K562 (cell line): ENCODE data around the gene GRIN1.
"Not testable (repeated sequence)": the region's sequence is repeated elsewhere in the genome, so short reads cannot be mapped to it uniquely, and the experiment has no call there.

Experiments
- CTCF ChIP-seq, 3 experiments: IDR thresholded peaks in 2 of 3; conservative IDR thresholded peaks in 1 of 3; 2 replicates each; pipeline ENCODE4 v1.5.1; 2011 to 2012; ENCODE audit warnings: low read length in 3 of 3, mild to moderate bottlenecking in 3 of 3, control low read depth in 2 of 3, improper control_type of control experiment in 1 of 3, inconsistent platforms in 1 of 3, low read depth in 1 of 3, mixed read lengths in 1 of 3, moderate library complexity in 1 of 3; ENCODE audit not compliant: insufficient read depth in 2 of 3
- DDX20 ChIP-seq: fragments of 450-650 bp; IDR thresholded peaks from 2 replicates; pipeline ENCODE4 v1.6.1; 2016; ENCODE audit warnings: missing genetic modification characterization, low read depth, mild to moderate bottlenecking, missing compliant biosample characterization, moderate library complexity
- E2F3 ChIP-seq: fragments of 250-450 bp; sonication (Bioruptor Pico); IDR thresholded peaks from 2 replicates; pipeline ENCODE4 v1.4.0; 2020; ENCODE audit warnings: mild to moderate bottlenecking
- ELF4 ChIP-seq: fragments of 450-650 bp; formaldehyde crosslinking; IDR thresholded peaks from 2 replicates; pipeline ENCODE4 v1.4.0; 2022; ENCODE audit warnings: missing genetic modification characterization
- KLF6 ChIP-seq: fragments of 250-450 bp; sonication (Bioruptor Pico); IDR thresholded peaks from 2 replicates; pipeline ENCODE4 v1.4.0; 2020; ENCODE audit warnings: mild to moderate bottlenecking, moderate library complexity, borderline replicate concordance
- MTF1 ChIP-seq: fragments of 250-450 bp; sonication (Bioruptor Pico); IDR thresholded peaks from 2 replicates; pipeline ENCODE4 v1.9.0; 2021; ENCODE audit warnings: moderate library complexity, mild to moderate bottlenecking, inconsistent platforms, borderline replicate concordance
- NR0B1 ChIP-seq: fragments of 450-650 bp; IDR thresholded peaks from one replicate; pipeline ENCODE4 v1.6.1; 2018; ENCODE audit warnings: mild to moderate bottlenecking, moderate library complexity; ENCODE audit not compliant: partially characterized antibody
- SIN3A ChIP-seq, 2 experiments: fragments of 150-350 bp in 1 of 2; IDR thresholded peaks; 2 replicates each; pipeline ENCODE4 v1.6.1; 2011 to 2016; ENCODE audit warnings: borderline replicate concordance in 2 of 2, low read depth in 2 of 2, low read length in 2 of 2, mild to moderate bottlenecking in 2 of 2, moderate library complexity in 2 of 2; ENCODE audit not compliant: control insufficient read depth in 1 of 2
- USF2 ChIP-seq: sonication (generic); formaldehyde crosslinking; IDR thresholded peaks from 2 replicates; pipeline ENCODE4 v1.5.0; 2020; ENCODE audit warnings: missing genetic modification reagents
- ZHX1 ChIP-seq: fragments of 150-350 bp; conservative IDR thresholded peaks from 2 replicates; pipeline ENCODE4 v1.6.1; 2014; ENCODE audit warnings: low read length
- TF ChIP-seq, protein P1 (sequence below): sonication (generic); formaldehyde crosslinking; IDR thresholded peaks from 2 replicates; pipeline ENCODE4 v1.8.0; 2023; ENCODE audit warnings: missing genetic modification reagents, mild to moderate bottlenecking, borderline replicate concordance

- not testable (repeated sequence) for TF ChIP-seq DDX20; USF2 (CRISPR knock-in tag); NR0B1; SIN3A (IDR thresholded peaks at IDR 0.05; ENCODE audit: borderline replicate concordance in 2 of 2, control insufficient read depth in 1 of 2, low read depth in 2 of 2, low read length in 2 of 2); ELF4 (CRISPR knock-in tag); CTCF (IDR thresholded peaks at IDR 0.05 in 2 of 3, conservative IDR thresholded peaks at IDR 0.05 in 1 of 3; ENCODE audit: insufficient read depth in 2 of 3, low read depth in 1 of 3, low read length in 3 of 3); ZHX1; E2F3 (CRISPR knock-in tag); KLF6; MTF1 (CRISPR knock-in tag)
- TF ChIP-seq, protein P1, sequence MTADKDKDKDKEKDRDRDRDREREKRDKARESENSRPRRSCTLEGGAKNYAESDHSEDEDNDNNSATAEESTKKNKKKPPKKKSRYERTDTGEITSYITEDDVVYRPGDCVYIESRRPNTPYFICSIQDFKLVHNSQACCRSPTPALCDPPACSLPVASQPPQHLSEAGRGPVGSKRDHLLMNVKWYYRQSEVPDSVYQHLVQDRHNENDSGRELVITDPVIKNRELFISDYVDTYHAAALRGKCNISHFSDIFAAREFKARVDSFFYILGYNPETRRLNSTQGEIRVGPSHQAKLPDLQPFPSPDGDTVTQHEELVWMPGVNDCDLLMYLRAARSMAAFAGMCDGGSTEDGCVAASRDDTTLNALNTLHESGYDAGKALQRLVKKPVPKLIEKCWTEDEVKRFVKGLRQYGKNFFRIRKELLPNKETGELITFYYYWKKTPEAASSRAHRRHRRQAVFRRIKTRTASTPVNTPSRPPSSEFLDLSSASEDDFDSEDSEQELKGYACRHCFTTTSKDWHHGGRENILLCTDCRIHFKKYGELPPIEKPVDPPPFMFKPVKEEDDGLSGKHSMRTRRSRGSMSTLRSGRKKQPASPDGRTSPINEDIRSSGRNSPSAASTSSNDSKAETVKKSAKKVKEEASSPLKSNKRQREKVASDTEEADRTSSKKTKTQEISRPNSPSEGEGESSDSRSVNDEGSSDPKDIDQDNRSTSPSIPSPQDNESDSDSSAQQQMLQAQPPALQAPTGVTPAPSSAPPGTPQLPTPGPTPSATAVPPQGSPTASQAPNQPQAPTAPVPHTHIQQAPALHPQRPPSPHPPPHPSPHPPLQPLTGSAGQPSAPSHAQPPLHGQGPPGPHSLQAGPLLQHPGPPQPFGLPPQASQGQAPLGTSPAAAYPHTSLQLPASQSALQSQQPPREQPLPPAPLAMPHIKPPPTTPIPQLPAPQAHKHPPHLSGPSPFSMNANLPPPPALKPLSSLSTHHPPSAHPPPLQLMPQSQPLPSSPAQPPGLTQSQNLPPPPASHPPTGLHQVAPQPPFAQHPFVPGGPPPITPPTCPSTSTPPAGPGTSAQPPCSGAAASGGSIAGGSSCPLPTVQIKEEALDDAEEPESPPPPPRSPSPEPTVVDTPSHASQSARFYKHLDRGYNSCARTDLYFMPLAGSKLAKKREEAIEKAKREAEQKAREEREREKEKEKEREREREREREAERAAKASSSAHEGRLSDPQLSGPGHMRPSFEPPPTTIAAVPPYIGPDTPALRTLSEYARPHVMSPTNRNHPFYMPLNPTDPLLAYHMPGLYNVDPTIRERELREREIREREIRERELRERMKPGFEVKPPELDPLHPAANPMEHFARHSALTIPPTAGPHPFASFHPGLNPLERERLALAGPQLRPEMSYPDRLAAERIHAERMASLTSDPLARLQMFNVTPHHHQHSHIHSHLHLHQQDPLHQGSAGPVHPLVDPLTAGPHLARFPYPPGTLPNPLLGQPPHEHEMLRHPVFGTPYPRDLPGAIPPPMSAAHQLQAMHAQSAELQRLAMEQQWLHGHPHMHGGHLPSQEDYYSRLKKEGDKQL (CRISPR knock-in tag): not testable (repeated sequence)
These were observed 20.8 kb upstream of the GRIN1 start for GRCh38 chr9:137118092-137118603.
